MM.1S (cell line): Measurements from ENCODE around the gene DUSP8.
"Not testable (repeated sequence)": the region's sequence is repeated elsewhere in the genome, so short reads cannot be mapped to it uniquely, and the experiment has no call there.

Experiments used
- DNase-seq: peaks from one replicate; pipeline ENCODE4 v3.0.0-alpha.2; 2015
- H2AFZ ChIP-seq: fragments of 300-600 bp; sonication (generic); 2 replicates; pipeline ENCODE4 v1.6.0; 2016; ENCODE audit warnings: antibody characterized with exemption, low read length
- H3F3A ChIP-seq: fragments of 300-600 bp; sonication (generic); 2 replicates; pipeline ENCODE4 v1.6.1; 2016; ENCODE audit warnings: mild to moderate bottlenecking, antibody characterized with exemption, low read length, moderate library complexity, mixed read lengths; ENCODE audit not compliant: insufficient read depth
- H3K27ac ChIP-seq: fragments of 300-600 bp; sonication (generic); 2 replicates; pipeline ENCODE4 v1.5.1; 2016; ENCODE audit warnings: mild to moderate bottlenecking, low read length
- H3K27me3 ChIP-seq: fragments of 300-600 bp; sonication (generic); replicated peaks from 2 replicates; pipeline ENCODE4 v1.6.0; 2016; ENCODE audit warnings: low read length; ENCODE audit not compliant: insufficient read depth
- H3K36me3 ChIP-seq: fragments of 300-600 bp; sonication (generic); replicated peaks from 2 replicates; pipeline ENCODE4 v1.6.1; 2016; ENCODE audit warnings: mild to moderate bottlenecking, low read length, mixed read lengths; ENCODE audit not compliant: insufficient read depth
- H3K4me1 ChIP-seq: fragments of 300-600 bp; sonication (generic); 2 replicates; pipeline ENCODE4 v1.6.1; 2016; ENCODE audit warnings: low read length, mixed read lengths
- H3K4me2 ChIP-seq: fragments of 300-600 bp; sonication (generic); 2 replicates; pipeline ENCODE4 v1.6.0; 2016; ENCODE audit warnings: low read depth, low read length
- H3K4me3 ChIP-seq: fragments of 300-600 bp; sonication (generic); 2 replicates; pipeline ENCODE4 v1.5.1; 2016; ENCODE audit warnings: low read length, mixed read lengths
- H3K79me2 ChIP-seq: fragments of 300-600 bp; sonication (generic); 2 replicates; pipeline ENCODE4 v1.6.1; 2016; ENCODE audit warnings: mixed run types, low read length, mixed read lengths
- H3K9ac ChIP-seq: fragments of 300-600 bp; sonication (generic); 2 replicates; pipeline ENCODE4 v1.6.1; 2016; ENCODE audit warnings: low read length, mixed read lengths
- H3K9me2 ChIP-seq: fragments of 300-600 bp; sonication (generic); replicated peaks from 2 replicates; pipeline ENCODE4 v1.6.1; 2016; ENCODE audit warnings: mild to moderate bottlenecking, low read length, mixed read lengths; ENCODE audit not compliant: insufficient read depth
- H3K9me3 ChIP-seq: fragments of 300-600 bp; sonication (generic); replicated peaks from 2 replicates; pipeline ENCODE4 v1.6.1; 2016; ENCODE audit warnings: mild to moderate bottlenecking, low read length, mixed read lengths; ENCODE audit not compliant: insufficient read depth
- H4K20me1 ChIP-seq: fragments of 300-600 bp; sonication (generic); 2 replicates; pipeline ENCODE4 v1.6.1; 2016; ENCODE audit warnings: mild to moderate bottlenecking, low read length, moderate library complexity, mixed read lengths; ENCODE audit not compliant: insufficient read depth
- EZH2 ChIP-seq: fragments of 300-600 bp; sonication (generic); optimal IDR thresholded peaks from 2 replicates; pipeline ENCODE3; 2017; ENCODE audit warnings: low read depth, mild to moderate bottlenecking, antibody characterized with exemption, low read length, mixed read lengths
- EZH2phosphoT487 ChIP-seq: fragments of 300-600 bp; sonication (generic); IDR thresholded peaks from 2 replicates; pipeline ENCODE4 v1.6.1; 2018; ENCODE audit warnings: antibody characterized with exemption, low read length
- TF ChIP-seq, protein P1 (sequence below): fragments of 300-600 bp; sonication (generic); IDR thresholded peaks from 2 replicates; pipeline ENCODE4 v1.5.1; 2016; ENCODE audit warnings: antibody characterized with exemption, low read length, mixed read lengths

Gene DUSP8

DNA sequence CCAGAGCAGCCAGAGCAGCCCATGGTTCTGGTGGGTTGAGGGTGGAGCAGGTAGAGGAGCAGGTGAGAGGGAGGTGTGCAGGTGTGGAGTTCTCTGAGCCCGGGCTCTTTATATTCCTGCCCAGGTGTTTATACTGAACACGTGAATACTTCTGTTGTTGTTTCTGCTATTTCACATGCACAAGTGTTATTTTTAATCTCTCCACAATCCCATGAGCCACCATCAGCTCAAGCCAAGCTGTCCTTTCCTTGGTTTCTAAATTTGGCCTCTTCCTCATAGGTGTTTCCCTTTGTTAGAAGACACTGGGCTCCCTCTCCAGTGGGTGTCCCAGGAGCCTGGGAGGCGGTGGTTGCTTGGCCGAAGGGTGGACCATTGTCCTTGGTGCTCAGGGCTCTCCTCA is 36.3 kb upstream of the DUSP8 start, which contains the start of gene KRTAP5-3:
TSS of gene KRTAP5-3 (minus strand) at position 101 of the 400 bp plus-strand sequence. CDS start at position 23, 78 bp downstream.
- H3K9me3 ChIP-seq = no peaks in the 10 kb centered on the region
- no peaks in the 10 kb centered on the region for H3K36me3 ChIP-seq
- H3K27me3 ChIP-seq = peaks cover 93% of the 10 kb centered on the region
- no peak within 1 kb of the TSS for H3K4me3 ChIP-seq
- H2AFZ ChIP-seq = no peak within 1 kb of the TSS
- H4K20me1 ChIP-seq = peaks cover 10% of the 10 kb centered on the region
- no peak within 1 kb of the TSS for H3K9ac ChIP-seq
- no peak within 1 kb of the TSS for H3K27ac ChIP-seq
- no peaks in the 10 kb centered on the region for H3K9me2 ChIP-seq
- peaks cover 19% of the 10 kb centered on the region for H3K4me1 ChIP-seq
- no peaks in the 10 kb centered on the region for H3F3A ChIP-seq
- no peaks in the 10 kb centered on the region for H3K79me2 ChIP-seq
- DNase-seq = no peak
- TF ChIP-seq, protein P1, sequence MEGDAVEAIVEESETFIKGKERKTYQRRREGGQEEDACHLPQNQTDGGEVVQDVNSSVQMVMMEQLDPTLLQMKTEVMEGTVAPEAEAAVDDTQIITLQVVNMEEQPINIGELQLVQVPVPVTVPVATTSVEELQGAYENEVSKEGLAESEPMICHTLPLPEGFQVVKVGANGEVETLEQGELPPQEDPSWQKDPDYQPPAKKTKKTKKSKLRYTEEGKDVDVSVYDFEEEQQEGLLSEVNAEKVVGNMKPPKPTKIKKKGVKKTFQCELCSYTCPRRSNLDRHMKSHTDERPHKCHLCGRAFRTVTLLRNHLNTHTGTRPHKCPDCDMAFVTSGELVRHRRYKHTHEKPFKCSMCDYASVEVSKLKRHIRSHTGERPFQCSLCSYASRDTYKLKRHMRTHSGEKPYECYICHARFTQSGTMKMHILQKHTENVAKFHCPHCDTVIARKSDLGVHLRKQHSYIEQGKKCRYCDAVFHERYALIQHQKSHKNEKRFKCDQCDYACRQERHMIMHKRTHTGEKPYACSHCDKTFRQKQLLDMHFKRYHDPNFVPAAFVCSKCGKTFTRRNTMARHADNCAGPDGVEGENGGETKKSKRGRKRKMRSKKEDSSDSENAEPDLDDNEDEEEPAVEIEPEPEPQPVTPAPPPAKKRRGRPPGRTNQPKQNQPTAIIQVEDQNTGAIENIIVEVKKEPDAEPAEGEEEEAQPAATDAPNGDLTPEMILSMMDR = no peak
- TF ChIP-seq EZH2phosphoT487 (no peak), EZH2 (no peak)
- no peak within 1 kb of the TSS for H3K4me2 ChIP-seq

DNA sequence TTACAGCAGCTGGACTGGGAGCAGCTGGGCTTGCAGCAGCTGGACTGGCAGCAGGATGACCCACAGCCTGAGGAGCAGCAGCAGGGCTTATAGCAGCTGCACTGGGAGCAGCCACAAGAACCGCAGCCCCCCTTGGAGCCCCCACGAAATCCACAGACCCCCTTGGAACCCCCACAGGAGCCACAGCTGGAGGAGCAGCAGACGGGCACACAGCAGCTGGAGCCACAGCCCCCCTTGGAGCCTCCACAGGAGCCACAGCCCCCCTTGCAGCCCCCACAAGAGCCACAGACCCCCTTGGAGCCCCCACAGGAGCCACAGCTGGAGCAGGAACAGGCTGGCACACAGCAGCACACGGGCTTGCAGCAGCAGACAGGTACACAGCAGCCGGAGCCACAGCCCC is 35.8 kb upstream of the DUSP8 start:
- not testable (repeated sequence) for H3K4me3 ChIP-seq, H2AFZ ChIP-seq, H3K36me3 ChIP-seq, H3K4me2 ChIP-seq, DNase-seq, H3F3A ChIP-seq, H3K9me2 ChIP-seq, H3K9me3 ChIP-seq, H3K79me2 ChIP-seq, H3K9ac ChIP-seq, H3K27ac ChIP-seq
- peaks cover 93% of the 10 kb centered on the region for H3K27me3 ChIP-seq
- peaks cover 19% of the 10 kb centered on the region for H3K4me1 ChIP-seq
- peaks cover 15% of the 10 kb centered on the region for H4K20me1 ChIP-seq

DNA sequence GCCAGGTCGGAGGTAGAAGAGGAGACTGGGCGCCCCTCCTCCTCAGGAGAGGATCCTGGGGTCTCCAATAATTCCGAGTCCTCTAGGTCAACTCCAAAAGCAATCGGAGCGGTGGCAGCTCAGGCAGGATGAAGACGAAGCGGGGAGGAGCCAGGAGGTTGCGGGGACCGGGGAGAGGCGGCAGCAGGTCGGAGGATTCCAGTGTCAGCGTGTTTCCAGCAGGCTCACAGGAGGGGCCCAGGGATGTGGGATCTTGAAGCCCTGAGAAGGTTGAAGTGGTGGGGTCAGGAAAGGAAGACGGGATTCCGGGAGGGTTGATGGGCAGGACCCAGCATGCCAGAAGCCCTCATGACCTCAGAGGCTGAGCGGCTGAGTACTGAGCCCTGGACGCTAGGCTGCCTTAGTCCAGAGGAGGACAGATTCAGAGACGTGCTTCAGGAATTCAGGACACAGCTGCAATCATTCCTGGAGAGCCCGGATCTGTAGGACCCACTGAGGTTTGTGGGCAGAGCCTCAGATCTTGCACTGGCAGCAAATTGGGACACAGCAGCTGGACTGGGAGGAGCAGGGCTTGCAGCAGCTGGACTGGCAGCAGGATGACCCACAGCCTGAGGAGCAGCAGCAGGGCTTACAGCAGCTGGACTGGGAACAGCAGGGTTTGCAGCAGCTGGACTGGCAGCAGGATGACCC is 35.2 kb upstream of the DUSP8 start:
- H4K20me1 ChIP-seq = peaks cover 16% of the 10 kb centered on the region
- H2AFZ ChIP-seq, H3F3A ChIP-seq, H3K36me3 ChIP-seq, H3K4me3 ChIP-seq, H3K9me2 ChIP-seq, H3K4me2 ChIP-seq, H3K9ac ChIP-seq, DNase-seq, H3K27ac ChIP-seq, H3K9me3 ChIP-seq, H3K79me2 ChIP-seq: not testable (repeated sequence)
- H3K27me3 ChIP-seq = peaks cover 93% of the 10 kb centered on the region
- peaks cover 19% of the 10 kb centered on the region for H3K4me1 ChIP-seq

DNA sequence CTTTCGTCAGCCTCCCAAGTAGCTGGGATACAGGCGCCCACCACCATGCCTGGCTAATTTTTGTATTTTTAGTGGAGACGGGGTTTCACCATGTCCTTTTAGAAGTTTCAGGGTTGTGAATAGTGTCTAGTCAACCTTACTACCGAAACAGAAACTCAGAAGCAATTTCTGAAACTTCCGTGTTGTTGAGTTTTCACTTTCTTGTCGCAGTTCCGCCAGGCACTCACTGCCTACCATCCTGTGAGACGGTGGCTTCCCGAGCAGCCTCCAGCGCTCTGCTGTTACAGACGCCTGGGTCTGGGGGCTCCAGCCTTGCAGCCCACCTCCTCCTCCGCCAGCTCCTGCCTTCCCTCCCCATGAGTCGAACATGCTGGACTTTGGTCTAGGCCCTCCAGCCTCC is 33.9 kb upstream of the DUSP8 start:
- H3F3A ChIP-seq, H3K27ac ChIP-seq, H3K36me3 ChIP-seq, H2AFZ ChIP-seq, H3K9me3 ChIP-seq, H3K9ac ChIP-seq, H3K9me2 ChIP-seq, H3K4me3 ChIP-seq, H3K79me2 ChIP-seq: not testable (repeated sequence)
- H3K27me3 ChIP-seq = peaks cover 94% of the 10 kb centered on the region
- peak overlapping the region; percentile 44; the same call in 1 of the 2 replicates for H3K4me2 ChIP-seq
- peaks cover 19% of the 10 kb centered on the region for H3K4me1 ChIP-seq
- H4K20me1 ChIP-seq = peaks cover 16% of the 10 kb centered on the region
- DNase-seq = peak; percentile 86

DNA sequence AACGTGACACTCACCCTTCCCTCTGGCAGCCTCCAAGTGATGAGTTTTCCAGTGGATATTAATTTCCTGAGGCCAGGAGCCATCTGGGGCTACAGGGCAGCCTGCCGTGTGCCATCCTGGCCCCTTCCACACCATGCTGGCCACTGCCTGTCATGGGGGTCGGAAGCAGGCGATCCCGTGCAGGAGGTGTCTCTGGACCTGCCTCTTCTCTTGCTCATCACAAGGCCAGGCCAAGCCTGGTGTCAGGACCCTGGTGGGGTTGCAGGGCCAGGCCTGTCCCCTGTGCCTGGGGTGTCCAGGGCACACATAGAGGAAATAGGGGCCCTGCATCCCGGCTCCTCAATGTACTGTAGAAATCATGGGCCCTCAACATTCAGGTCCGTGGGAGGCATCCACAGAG is 32.6 kb upstream of the DUSP8 start:
- Histone ChIP-seq H3K9me3 (no peaks in the 10 kb centered on the region), H3K36me3 (no peaks in the 10 kb centered on the region), H3K4me3 (no peak overlapping the region), H4K20me1 (peaks cover 16% of the 10 kb centered on the region), H3K79me2 (no peaks in the 10 kb centered on the region), H3K9me2 (no peaks in the 10 kb centered on the region), H3F3A (no peaks in the 10 kb centered on the region), H3K4me2 (no peak overlapping the region), H3K4me1 (peaks cover 19% of the 10 kb centered on the region), H3K27me3 (peaks cover 94% of the 10 kb centered on the region), H3K27ac (no peak overlapping the region), H2AFZ (no peak overlapping the region), H3K9ac (no peak overlapping the region)
- no peak for DNase-seq
- TF ChIP-seq, protein P1 = no peak
- TF ChIP-seq EZH2phosphoT487 (no peak), EZH2 (no peak)
